Measurements from ENCODE around the gene SARS1. TPM values are rescaled to one million over a fixed set of nuclear protein-coding genes. Genes with fewer than 3 reads are reported as not detected.

Gene SARS1
- total RNA-seq, 2 donors from 2014 or later: 123 to 132 TPM

DNA sequence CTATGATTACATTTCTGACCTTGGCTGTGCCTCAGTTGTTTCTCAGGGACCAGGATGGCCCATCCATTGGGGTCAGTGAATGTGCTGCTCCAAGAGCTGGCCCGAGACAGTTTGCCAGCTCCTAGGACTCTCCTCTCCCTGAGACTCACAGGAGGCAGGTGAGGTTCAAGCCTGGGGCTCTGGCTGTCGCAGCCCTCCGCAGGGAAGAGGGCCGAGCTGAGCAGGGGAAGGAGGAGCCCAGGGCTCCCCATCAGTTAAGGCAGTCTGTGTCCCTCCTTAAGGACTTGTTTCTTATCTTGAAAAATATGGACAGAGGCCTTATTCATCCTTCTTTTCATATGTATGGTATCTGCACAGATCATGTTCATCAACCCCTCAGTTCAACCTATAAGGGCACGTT lies 26.6 kb upstream of the SARS1 start:
- H3K9me3 ChIP-seq: no peaks in the 10 kb centered on the region
- WGBS: 78% methylated on average over 5 of the region's 5 CpGs
- H3K27ac ChIP-seq: peak overlapping the region; percentile 44 to 76
- H3K36me3 ChIP-seq: peaks cover 0 to 5% of the 10 kb centered on the region in 2 donors
- H3K4me3 ChIP-seq: no peak overlapping the region
- H3K27me3 ChIP-seq (replicated peaks; ENCODE audit: insufficient read depth): no peaks in the 10 kb centered on the region
- intact Hi-C loops (cut with DNase I): no loop called here
- no peak for DNase-seq (ENCODE audit: low spot score)
- peaks cover 11% of the 10 kb centered on the region for H3K4me1 ChIP-seq (replicated peaks)
- TF ChIP-seq POLR2AphosphoS5 (IDR thresholded peaks at IDR 0.05) (no peak), POLR2A (IDR thresholded peaks at IDR 0.05) (no peak)
- TF ChIP-seq, protein P1, sequence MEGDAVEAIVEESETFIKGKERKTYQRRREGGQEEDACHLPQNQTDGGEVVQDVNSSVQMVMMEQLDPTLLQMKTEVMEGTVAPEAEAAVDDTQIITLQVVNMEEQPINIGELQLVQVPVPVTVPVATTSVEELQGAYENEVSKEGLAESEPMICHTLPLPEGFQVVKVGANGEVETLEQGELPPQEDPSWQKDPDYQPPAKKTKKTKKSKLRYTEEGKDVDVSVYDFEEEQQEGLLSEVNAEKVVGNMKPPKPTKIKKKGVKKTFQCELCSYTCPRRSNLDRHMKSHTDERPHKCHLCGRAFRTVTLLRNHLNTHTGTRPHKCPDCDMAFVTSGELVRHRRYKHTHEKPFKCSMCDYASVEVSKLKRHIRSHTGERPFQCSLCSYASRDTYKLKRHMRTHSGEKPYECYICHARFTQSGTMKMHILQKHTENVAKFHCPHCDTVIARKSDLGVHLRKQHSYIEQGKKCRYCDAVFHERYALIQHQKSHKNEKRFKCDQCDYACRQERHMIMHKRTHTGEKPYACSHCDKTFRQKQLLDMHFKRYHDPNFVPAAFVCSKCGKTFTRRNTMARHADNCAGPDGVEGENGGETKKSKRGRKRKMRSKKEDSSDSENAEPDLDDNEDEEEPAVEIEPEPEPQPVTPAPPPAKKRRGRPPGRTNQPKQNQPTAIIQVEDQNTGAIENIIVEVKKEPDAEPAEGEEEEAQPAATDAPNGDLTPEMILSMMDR (IDR thresholded peaks at IDR 0.05): no peak

DNA sequence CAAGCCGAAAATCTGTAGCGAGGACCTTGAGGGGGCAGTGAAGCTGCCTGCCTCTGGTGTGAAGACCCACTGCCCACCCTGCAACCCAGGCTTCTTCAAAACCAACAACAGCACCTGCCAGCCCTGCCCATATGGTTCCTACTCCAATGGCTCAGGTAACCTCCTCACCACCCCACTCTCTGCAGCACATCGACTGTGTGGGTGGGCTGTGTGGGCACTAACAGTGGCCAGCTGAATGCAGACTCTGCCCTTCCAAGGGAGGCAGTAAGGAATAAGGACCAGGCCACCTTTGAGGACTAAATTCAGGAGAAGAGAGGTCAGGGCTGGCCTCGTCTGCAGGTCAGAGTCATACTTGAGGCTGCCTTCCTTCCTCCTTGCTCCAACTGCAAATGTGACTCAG lies 25.5 kb upstream of the SARS1 start:
- Histone ChIP-seq H3K27me3 (replicated peaks; ENCODE audit: insufficient read depth) (no peaks in the 10 kb centered on the region), H3K4me3 (no peak overlapping the region), H3K9me3 (no peaks in the 10 kb centered on the region), H3K27ac (no peak overlapping the region), H3K36me3 (peaks cover 0 to 5% of the 10 kb centered on the region in 2 donors), H3K4me1 (replicated peaks) (peaks cover 11% of the 10 kb centered on the region)
- 92% methylated on average over 4 of the region's 4 CpGs for whole genome bisulfite sequencing
- intact Hi-C loops (cut with DNase I): no loop called here
- TF ChIP-seq, protein P1 (IDR thresholded peaks at IDR 0.05): no peak
- no peak for TF ChIP-seq POLR2AphosphoS5 (IDR thresholded peaks at IDR 0.05)
- TF ChIP-seq POLR2A (IDR thresholded peaks at IDR 0.05): no peak
- no peak for DNase-seq (ENCODE audit: low spot score)

DNA sequence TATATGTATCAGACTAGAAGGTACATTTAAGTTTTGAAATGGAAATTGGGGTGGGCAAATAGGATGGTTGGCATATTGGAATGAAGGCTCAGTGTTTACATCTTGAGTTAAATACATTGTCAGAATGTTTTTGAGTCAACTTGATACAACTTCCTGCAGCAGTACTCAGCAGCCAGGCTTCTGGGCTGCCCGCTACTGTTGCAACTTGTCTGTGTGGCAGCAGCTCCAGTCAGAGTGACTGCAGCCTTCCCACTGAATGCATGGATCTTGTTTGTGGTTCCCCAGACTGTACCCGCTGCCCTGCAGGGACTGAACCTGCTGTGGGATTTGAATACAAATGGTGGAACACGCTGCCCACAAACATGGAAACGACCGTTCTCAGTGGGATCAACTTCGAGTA lies 24.9 kb upstream of the SARS1 start:
- intact Hi-C loops (cut with DNase I): no loop called here
- Histone ChIP-seq H3K4me3 (no peak overlapping the region), H3K4me1 (replicated peaks) (peaks cover 11% of the 10 kb centered on the region), H3K9me3 (no peaks in the 10 kb centered on the region), H3K27ac (no peak overlapping the region), H3K27me3 (replicated peaks; ENCODE audit: insufficient read depth) (no peaks in the 10 kb centered on the region), H3K36me3 (peaks cover 0 to 5% of the 10 kb centered on the region in 2 donors)
- WGBS: 79% methylated on average over 6 of the region's 6 CpGs
- DNase-seq (ENCODE audit: low spot score): no peak
- TF ChIP-seq POLR2AphosphoS5 (IDR thresholded peaks at IDR 0.05): no peak
- TF ChIP-seq POLR2A (IDR thresholded peaks at IDR 0.05): no peak
- TF ChIP-seq, protein P1 (IDR thresholded peaks at IDR 0.05): no peak

DNA sequence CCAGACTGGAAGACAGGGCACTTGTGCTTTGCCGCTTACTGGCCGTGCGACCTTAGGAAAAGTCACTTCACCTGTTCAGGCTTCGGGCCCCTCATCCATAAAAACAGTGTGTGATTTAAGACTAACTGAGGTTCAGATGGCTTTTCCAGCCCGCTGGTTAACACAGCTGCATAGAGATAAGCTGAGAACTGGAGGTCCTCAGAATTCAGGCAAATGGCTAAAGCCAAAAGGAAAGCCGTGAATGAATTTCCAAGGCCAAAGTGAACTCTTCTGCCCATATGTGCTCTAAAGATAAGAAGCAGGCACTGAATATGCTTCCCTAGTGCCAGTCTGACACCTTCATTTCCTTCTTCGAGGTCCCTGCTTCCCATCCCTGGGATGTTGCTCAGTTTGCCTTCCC lies 23.5 kb upstream of the SARS1 start:
- Histone ChIP-seq H3K27me3 (replicated peaks; ENCODE audit: insufficient read depth) (no peaks in the 10 kb centered on the region), H3K36me3 (peaks cover 0 to 5% of the 10 kb centered on the region in 2 donors), H3K4me1 (replicated peaks) (peaks cover 11% of the 10 kb centered on the region), H3K27ac (no peak overlapping the region), H3K9me3 (no peaks in the 10 kb centered on the region), H3K4me3 (no peak overlapping the region)
- DNase-seq (ENCODE audit: low spot score): no peak
- 86% methylated on average over 7 of the region's 7 CpGs for WGBS
- intact Hi-C loops (cut with DNase I): no loop called here
- TF ChIP-seq, protein P1 (IDR thresholded peaks at IDR 0.05): no peak
- no peak for TF ChIP-seq POLR2A (IDR thresholded peaks at IDR 0.05)
- no peak for TF ChIP-seq POLR2AphosphoS5 (IDR thresholded peaks at IDR 0.05)

DNA sequence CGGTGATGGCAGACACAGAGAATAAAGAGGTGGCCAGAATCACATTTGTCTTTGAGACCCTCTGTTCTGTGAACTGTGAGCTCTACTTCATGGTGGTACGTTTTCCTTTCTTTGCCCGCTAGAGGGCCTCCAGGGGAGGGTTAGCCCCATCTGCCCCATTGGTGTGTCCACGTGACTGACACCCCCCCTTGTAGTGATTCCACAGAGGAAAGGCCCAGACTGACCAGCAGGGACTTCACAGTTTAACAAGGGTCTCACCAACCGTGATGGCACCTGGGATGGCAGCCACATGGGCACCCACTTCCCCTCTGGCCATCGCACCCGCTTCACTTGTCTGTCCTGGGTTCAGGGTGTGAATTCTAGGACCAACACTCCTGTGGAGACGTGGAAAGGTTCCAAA lies 22.3 kb upstream of the SARS1 start:
- intact Hi-C loops (cut with DNase I): no loop called here
- Histone ChIP-seq H3K9me3 (no peaks in the 10 kb centered on the region), H3K36me3 (peaks cover 0 to 5% of the 10 kb centered on the region in 2 donors), H3K27ac (no peak overlapping the region), H3K27me3 (replicated peaks; ENCODE audit: insufficient read depth) (no peaks in the 10 kb centered on the region), H3K4me1 (replicated peaks) (peaks cover 4% of the 10 kb centered on the region), H3K4me3 (no peak overlapping the region)
- WGBS: 83% methylated on average over 8 of the region's 8 CpGs
- TF ChIP-seq, protein P1 (IDR thresholded peaks at IDR 0.05): no peak
- TF ChIP-seq POLR2AphosphoS5 (IDR thresholded peaks at IDR 0.05): no peak
- no peak for TF ChIP-seq POLR2A (IDR thresholded peaks at IDR 0.05)
- DNase-seq (ENCODE audit: low spot score): no peak

Measured in prostate gland (tissue), 2 donors.